RWPE1 (cell line): ENCODE results near the gene TPO.
A peak's percentile ranks its signal among the peaks of the same experiment; 100 is the strongest.

Experiments
- CTCF ChIA-PET: fragments of 350-600 bp; sonication (Branson Sonifier 250); formaldehyde crosslinking; extraction: SDS; loops from one replicate; lab custom pipeline; 2021; lab: Yijun Ruan, JAX
- POLR2A ChIA-PET: fragments of 400-600 bp; formaldehyde crosslinking; extraction: SDS; loops from one replicate; lab custom pipeline; 2020; ENCODE audit warnings: antibody characterized with exemption; ENCODE audit not compliant: low non-redundant PET; lab: Yijun Ruan, JAX
- DNase-seq: peaks from one replicate; pipeline ENCODE4 v3.0.0; 2012; ENCODE audit warnings: low spot score
- H3K27ac ChIP-seq: fragments of 450-650 bp; 2 replicates; pipeline ENCODE4 v1.5.1; 2017
- TF ChIP-seq, protein P1 (sequence below): fragments of 450-650 bp; conservative IDR thresholded peaks from 2 replicates; pipeline ENCODE4 v1.5.1; 2017; ENCODE audit warnings: low read depth, mild to moderate bottlenecking

The TPO gene

DNA sequence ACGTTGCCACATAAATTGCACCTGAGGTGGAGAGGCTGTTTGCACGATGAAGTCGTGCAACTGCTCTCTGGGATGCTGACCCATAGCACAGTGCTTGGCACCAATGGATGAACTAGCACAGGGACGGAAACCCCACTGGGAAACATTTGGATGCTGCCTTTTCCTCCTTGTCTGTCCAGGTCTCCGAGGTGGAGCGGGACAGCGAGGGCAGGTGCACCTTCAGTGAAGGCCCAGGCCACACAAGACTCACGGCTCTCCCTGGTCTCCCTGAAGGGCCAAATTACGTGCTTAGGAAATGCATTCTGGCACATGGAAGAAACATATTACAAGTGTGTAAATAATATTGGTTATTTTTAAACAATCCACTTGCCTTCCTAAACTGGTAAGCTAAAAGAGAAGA, 70.3 kb downstream of the TPO start:
- POLR2A ChIA-PET, result no interaction called here
- DNase-seq, result no peak
- TF ChIP-seq, protein P1, sequence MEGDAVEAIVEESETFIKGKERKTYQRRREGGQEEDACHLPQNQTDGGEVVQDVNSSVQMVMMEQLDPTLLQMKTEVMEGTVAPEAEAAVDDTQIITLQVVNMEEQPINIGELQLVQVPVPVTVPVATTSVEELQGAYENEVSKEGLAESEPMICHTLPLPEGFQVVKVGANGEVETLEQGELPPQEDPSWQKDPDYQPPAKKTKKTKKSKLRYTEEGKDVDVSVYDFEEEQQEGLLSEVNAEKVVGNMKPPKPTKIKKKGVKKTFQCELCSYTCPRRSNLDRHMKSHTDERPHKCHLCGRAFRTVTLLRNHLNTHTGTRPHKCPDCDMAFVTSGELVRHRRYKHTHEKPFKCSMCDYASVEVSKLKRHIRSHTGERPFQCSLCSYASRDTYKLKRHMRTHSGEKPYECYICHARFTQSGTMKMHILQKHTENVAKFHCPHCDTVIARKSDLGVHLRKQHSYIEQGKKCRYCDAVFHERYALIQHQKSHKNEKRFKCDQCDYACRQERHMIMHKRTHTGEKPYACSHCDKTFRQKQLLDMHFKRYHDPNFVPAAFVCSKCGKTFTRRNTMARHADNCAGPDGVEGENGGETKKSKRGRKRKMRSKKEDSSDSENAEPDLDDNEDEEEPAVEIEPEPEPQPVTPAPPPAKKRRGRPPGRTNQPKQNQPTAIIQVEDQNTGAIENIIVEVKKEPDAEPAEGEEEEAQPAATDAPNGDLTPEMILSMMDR, result no peak
- CTCF ChIA-PET, result no interaction called here
- no peak overlapping the region for H3K27ac ChIP-seq

DNA sequence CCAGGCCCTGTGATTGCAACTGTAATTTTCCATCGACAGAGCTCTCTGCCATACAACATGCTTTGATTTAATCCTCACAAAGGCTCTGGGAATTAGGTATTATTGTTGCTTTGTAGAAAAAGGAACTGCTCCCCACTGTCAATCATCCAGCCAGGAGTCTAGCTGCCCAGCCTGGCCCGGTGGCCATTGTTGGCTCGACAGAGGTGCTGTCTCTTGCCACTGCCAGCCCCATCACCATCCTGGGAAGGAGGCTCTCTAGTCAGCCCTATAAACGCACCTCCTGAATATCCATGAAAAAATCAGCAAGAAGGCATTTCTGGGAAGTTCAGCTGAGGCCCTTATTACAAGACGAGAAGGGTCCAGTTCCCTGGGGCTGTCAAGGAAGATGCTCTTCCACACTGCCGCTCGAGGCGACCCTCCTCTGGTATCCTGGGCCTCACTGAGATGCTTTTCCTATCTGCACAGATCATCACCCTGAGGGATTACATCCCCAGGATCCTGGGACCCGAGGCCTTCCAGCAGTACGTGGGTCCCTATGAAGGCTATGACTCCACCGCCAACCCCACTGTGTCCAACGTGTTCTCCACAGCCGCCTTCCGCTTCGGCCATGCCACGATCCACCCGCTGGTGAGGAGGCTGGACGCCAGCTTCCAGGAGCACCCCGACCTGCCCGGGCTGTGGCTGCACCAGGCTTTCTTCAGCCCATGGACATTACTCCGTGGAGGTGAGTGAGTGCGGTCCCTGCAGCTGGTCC, 71.0 kb downstream of the TPO start:
- CTCF ChIA-PET, result no interaction called here
- POLR2A ChIA-PET, result no interaction called here
- TF ChIP-seq, protein P1, result no peak
- DNase-seq, result no peak
- H3K27ac ChIP-seq, result no peak overlapping the region

DNA sequence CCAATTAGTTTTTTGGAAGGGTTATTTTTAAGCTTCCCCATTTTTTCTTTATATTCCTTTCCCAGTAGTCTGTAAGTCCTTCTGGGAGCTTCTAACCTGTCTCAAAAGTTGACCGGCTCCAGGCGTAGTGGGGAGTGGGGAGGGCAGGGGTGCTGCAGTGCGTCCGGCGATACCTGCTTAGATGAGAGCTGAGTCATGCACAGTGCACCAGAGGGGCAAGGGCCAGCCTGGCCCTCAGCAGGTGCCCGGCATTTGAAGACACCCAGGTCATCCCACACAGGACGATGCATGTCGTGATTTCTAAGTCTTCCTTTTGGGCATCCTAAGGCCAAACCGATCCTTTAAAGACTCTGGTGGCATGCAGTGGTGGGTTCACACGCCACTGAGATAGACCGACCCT, 73.4 kb downstream of the TPO start:
- POLR2A ChIA-PET, result no interaction called here
- TF ChIP-seq, protein P1, result no peak
- CTCF ChIA-PET, result no interaction called here
- H3K27ac ChIP-seq, result no peak overlapping the region
- DNase-seq, result no peak

DNA sequence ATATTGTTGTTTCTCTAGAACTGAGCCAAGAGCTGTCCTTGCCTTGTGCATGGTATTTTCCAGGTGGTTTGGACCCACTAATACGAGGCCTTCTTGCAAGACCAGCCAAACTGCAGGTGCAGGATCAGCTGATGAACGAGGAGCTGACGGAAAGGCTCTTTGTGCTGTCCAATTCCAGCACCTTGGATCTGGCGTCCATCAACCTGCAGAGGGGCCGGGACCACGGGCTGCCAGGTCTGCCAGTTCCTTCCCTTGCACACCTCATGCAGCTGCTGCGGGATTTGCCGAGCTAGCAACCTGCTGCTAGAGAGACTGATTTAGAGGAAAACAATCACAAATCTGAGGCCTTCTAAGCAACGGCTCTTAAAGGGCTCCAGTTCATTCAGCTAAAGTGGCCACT, 74.5 kb downstream of the TPO start:
- ChIA-PET CTCF (no interaction called here), POLR2A (no interaction called here)
- H3K27ac ChIP-seq, result no peak overlapping the region
- TF ChIP-seq, protein P1, result no peak
- DNase-seq, result no peak

DNA sequence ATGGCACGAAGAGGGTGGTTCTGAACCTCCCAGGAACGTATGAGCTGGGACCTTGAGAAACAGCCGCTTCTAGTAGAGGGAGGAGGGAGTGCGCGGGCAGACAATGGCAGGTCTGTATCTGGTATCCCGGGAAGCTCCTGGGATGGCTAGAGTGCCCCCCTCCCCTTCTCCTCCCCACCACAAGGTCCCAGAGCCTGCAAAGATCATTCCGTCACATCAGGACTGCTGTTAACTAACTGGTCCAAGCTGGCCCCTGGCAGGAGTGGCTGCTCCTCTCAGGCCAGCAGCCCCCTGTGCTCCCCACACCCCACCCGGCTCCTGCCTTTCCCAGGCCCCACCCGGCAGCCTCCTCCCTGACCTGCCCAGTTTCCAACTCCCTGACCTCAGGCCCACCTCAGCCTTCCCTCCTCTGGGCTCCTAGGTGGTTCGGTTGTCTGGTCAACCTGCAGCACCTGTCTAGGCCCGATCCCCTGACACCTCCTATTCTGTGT, 75.0 kb downstream of the TPO start:
- POLR2A ChIA-PET, result no interaction called here
- TF ChIP-seq, protein P1, result no peak
- CTCF ChIA-PET, result no interaction called here
- H3K27ac ChIP-seq, result peak overlapping the region; percentile 44; the same call in 1 of the 2 replicates
- DNase-seq, result no peak

DNA sequence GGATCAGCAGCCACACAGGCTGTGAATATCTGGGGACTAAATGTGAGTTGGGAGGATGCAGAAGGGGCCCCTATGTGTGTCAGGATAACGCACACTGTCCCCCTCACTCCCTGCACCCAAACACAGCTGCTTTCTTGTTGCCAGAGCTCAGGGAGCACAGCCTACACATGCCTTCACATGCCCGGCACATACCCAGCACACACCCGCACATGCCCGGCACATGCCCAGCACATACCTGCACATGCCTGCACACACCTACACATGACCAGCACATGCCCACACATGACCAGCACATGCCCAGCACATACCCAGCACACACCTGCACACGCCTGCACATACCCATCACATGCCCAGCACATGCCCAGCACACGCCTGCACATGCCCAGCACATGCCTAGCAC, 75.6 kb downstream of the TPO start:
- H3K27ac ChIP-seq, result peak overlapping the region; percentile 44
- ChIA-PET POLR2A (no interaction called here), CTCF (interaction anchor here (0.6 kb wide), 1 partner anchor 120 kb away, joined by 3 read pairs; no protein-coding TSS in a partner anchor)
- DNase-seq, result no peak
- TF ChIP-seq, protein P1, result no peak
